ENCODE data around the gene DBT.
"Not testable (repeated sequence)": the region's sequence is repeated elsewhere in the genome, so short reads cannot be mapped to it uniquely, and the experiment has no call there.

DBT gene

GRCh38 chr1:100249537-100250257, at the start of gene DBT:
Gene DBT (minus strand): TSS chr1:100249834. CDS start chr1:100249820, 14 bp downstream.
- DNase-seq (ENCODE audit: low spot score) = peak; percentile 99

- no peak for DNase-seq (ENCODE audit: low spot score)
These were observed 48.9 kb upstream of the DBT start for GRCh38 chr1:100298512-100298911.

DNA sequence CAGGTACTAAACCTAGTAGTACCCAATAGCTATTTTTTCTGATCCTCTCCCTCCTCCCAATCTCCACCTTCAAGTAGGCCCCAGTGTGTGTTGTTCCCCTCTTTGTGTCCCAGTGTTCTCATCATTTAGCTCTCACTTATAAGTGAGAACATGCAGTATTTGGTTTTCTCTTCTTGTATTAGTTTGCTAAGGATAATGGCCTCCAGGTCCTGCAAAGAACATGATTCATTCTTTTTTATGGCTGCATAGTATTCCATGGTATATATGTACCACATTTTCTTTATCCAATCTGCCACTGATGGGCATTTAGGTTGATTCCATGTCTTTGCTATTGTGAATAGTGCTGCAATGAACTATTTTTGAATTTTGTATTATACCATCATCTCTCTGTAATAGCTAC, 47.4 kb upstream of the DBT start:
- not testable (repeated sequence) for DNase-seq (ENCODE audit: low spot score)

- no peak for DNase-seq (ENCODE audit: low spot score)
These were observed 46.5 kb upstream of the DBT start for GRCh38 chr1:100296140-100296539.

GRCh38 chr1:100292711-100293110, 43.1 kb upstream of the DBT start:
- no peak for DNase-seq (ENCODE audit: low spot score)

DNA sequence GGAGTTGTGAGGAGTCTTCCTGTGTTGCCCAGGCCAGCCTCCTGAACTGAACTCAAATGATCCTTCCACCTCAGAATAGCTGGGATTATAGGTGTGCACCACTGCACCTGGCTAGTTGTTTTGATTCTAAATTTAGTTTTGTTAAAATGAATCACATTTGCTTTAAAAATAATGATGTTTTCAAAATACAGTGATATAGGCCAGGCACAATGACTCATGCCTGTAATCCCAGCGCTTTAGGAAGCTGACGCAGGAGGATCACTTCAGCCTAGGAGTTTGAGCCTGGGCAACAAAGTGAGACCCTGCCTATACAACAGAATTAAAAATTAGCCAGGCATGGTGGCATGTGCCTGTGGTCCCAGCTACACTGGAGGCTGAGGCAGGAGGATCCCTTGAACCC, 40.7 kb upstream of the DBT start:
- no peak for DNase-seq (ENCODE audit: low spot score)

- DNase-seq (ENCODE audit: low spot score) = no peak
These were observed 37.5 kb upstream of the DBT start for GRCh38 chr1:100287162-100287561.

GRCh38 chr1:100284591-100284990, 35.0 kb upstream of the DBT start:
- DNase-seq (ENCODE audit: low spot score) = no peak

GRCh38 chr1:100279954-100280682, 30.5 kb upstream of the DBT start:
- no peak for DNase-seq (ENCODE audit: low spot score)

DNA sequence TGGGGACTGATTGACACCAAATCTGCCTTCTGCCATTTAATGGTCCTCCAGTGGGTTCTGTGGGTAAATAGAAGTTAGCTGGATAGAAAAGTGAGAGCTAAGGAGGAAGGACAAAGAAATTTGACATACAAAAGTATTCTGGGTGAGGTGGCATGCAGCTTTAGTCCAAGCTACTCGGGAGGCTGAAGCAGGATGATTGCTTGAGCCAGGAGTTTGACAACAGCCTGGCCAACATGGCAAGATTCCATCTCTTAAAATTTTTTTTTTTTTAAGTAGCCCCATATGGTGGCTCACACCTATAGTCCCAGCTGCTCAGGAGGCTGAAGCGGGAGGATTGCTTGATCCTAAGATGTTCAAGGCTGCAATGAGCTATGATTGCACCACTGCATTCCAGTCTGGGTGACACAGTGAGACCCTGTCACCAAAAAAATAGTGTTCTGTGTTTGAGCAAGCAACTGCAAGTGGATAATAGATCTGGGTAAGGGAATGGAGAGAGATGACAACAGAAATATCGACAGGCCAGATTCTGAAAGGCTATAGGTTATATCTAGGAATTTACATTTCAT, 29.8 kb upstream of the DBT start:
- peak; percentile 10 for DNase-seq (ENCODE audit: low spot score)

GRCh38 chr1:100277866-100278265, 28.2 kb upstream of the DBT start:
- DNase-seq (ENCODE audit: low spot score) = no peak

- no peak for DNase-seq (ENCODE audit: low spot score)
These were observed 18.6 kb upstream of the DBT start for GRCh38 chr1:100268202-100268601.

- DNase-seq (ENCODE audit: low spot score) = no peak
These were observed 17.6 kb upstream of the DBT start for GRCh38 chr1:100267284-100267683.

DNA sequence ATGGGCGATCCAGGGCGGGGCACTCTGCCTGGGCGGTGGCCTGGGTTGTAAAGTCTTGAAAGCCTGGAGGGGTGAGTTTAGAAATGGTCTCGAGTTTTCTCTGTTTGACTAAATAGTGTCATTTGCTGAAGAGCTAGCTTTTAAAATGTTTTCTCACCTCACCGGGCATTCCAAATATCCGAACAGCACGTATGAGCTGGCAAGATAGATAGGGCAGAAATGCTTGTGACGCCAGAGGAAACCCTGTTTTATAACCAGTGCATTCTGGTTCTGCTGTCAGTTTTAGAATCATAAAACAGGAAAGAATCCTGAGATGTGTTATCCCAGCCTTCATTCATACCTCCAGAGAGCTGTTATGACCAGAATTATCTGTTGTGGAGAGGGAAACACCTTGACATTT, 17.1 kb upstream of the DBT start:
- DNase-seq (ENCODE audit: low spot score) = no peak

DNA sequence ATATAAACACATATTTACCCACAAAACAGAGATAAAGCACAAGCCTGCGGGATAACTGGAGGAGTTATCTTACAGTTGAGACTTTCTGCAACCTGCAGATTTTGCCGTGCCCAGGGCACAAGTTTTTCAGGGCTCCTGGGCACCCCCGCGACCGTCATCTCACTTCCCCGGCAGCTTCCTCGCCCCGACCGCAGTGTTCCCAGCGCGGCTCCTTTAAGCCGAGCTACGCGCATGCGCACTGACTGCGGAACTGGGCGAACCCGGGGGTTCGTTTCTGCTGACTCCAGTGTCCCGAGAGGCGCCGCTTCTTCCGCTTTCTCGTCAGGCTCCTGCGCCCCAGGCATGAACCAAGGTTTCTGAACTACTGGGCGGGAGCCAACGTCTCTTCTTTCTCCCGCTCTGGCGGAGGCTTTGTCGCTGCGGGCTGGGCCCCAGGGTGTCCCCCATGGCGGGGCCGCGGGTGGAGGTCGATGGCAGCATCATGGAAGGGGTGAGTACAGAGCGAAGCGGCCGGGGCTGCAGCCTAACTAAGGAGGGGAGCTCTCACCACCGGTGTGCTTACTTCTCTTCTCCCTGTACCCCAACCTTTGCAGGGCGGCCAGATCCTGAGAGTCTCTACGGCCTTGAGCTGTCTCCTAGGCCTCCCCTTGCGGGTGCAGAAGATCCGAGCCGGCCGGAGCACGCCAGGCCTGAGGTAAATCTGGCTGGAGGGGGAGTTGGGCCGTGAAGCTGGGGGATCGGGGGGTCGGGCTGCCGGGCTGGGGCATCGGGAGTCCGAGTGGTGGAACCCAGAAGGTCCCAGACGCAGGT, 16.5 kb upstream of the DBT start, which contains the start of gene RTCA:
Gene RTCA (plus strand): TSS at position 286 of the 810 bp plus-strand sequence. CDS start 160 bp downstream, at position 446.
- peak; percentile 93 for DNase-seq (ENCODE audit: low spot score)

- DNase-seq (ENCODE audit: low spot score) = no peak
These were observed 15.9 kb upstream of the DBT start for GRCh38 chr1:100265562-100265930.

- not testable (repeated sequence) for DNase-seq (ENCODE audit: low spot score)
These were observed 14.4 kb upstream of the DBT start for GRCh38 chr1:100264081-100264480.

- DNase-seq (ENCODE audit: low spot score) = no peak
These were observed 12.1 kb upstream of the DBT start for GRCh38 chr1:100261686-100262085.

GRCh38 chr1:100258427-100258826, 8.8 kb upstream of the DBT start:
- DNase-seq (ENCODE audit: low spot score) = not testable (repeated sequence)

GRCh38 chr1:100256273-100256672, 6.6 kb upstream of the DBT start:
- not testable (repeated sequence) for DNase-seq (ENCODE audit: low spot score)

DNA sequence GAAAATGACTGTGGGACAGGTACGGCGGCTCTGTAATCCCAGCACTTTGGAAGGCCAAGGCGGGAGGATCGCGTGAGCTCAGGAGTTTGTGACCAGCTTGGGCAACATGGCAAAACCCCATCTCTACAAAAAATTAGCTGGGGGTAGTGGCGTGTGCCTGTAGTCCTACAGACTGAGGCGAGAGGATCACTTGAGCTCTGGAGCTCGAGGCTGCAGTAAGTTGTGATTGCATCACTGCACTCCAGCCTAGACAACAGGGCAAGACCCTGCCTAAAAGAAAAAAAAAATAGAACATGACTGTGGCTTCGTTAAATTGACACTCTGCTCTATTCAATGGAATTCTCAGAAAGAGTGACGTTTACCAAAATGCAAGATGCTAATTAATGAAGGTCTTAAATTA, 3.9 kb upstream of the DBT start:
- DNase-seq (ENCODE audit: low spot score) = no peak

GRCh38 chr1:100252901-100253300, 3.3 kb upstream of the DBT start:
- DNase-seq (ENCODE audit: low spot score) = no peak
